ENCODE data around the gene CHIT1.
A peak's percentile ranks its signal among the peaks of the same experiment; 100 is the strongest.

The CHIT1 gene

GRCh38 chr1:203229471-203230135 lies at the start of gene CHIT1:
Gene CHIT1, minus strand, starts transcription at chr1:203229673. Its CDS starts 37 bp downstream, at chr1:203229636.
- no peak for DNase-seq
- TF ChIP-seq GATA1 (IDR thresholded peaks at IDR 0.05; ENCODE audit: low read depth, low read length) = no peak
- TF ChIP-seq POLR2A (IDR thresholded peaks at IDR 0.05; ENCODE audit: low read length) = no peak

- TF ChIP-seq POLR2A (IDR thresholded peaks at IDR 0.05; ENCODE audit: low read length) = no peak
- TF ChIP-seq GATA1 (IDR thresholded peaks at IDR 0.05; ENCODE audit: low read depth, low read length) = no peak
- no peak for DNase-seq
These were observed 49.5 kb upstream of the CHIT1 start for GRCh38 chr1:203278885-203279406.

GRCh38 chr1:203278082-203278884 lies 48.8 kb upstream of the CHIT1 start:
- DNase-seq = no peak
- TF ChIP-seq POLR2A (IDR thresholded peaks at IDR 0.05; ENCODE audit: low read length) = no peak
- TF ChIP-seq GATA1 (IDR thresholded peaks at IDR 0.05; ENCODE audit: low read depth, low read length) = no peak

GRCh38 chr1:203276916-203277545 lies 47.6 kb upstream of the CHIT1 start:
- no peak for DNase-seq
- TF ChIP-seq GATA1 (IDR thresholded peaks at IDR 0.05; ENCODE audit: low read depth, low read length) (no peak), POLR2A (IDR thresholded peaks at IDR 0.05; ENCODE audit: low read length) (no peak)

GRCh38 chr1:203276408-203276807 lies 46.9 kb upstream of the CHIT1 start:
- DNase-seq = no peak
- TF ChIP-seq POLR2A (IDR thresholded peaks at IDR 0.05; ENCODE audit: low read length) (no peak), GATA1 (IDR thresholded peaks at IDR 0.05; ENCODE audit: low read depth, low read length) (no peak)

- no peak for DNase-seq
- no peak for TF ChIP-seq POLR2A (IDR thresholded peaks at IDR 0.05; ENCODE audit: low read length)
These were observed 46.3 kb upstream of the CHIT1 start for GRCh38 chr1:203275656-203276272.

GRCh38 chr1:203274603-203275381 lies 45.3 kb upstream of the CHIT1 start:
- TF ChIP-seq GATA1 (IDR thresholded peaks at IDR 0.05; ENCODE audit: low read depth, low read length) = no peak
- no peak for TF ChIP-seq POLR2A (IDR thresholded peaks at IDR 0.05; ENCODE audit: low read length)
- no peak for DNase-seq

- no peak for DNase-seq
These were observed 44.6 kb upstream of the CHIT1 start for GRCh38 chr1:203273869-203274602.

GRCh38 chr1:203273206-203273868 lies 43.9 kb upstream of the CHIT1 start:
- peak; percentile 80 to 92 for DNase-seq
- TF ChIP-seq POLR2A (IDR thresholded peaks at IDR 0.05; ENCODE audit: low read length) (no peak), GATA1 (IDR thresholded peaks at IDR 0.05; ENCODE audit: low read depth, low read length) (no peak)

More at GRCh38 chr1:203273869-203274602, 44.6 kb upstream of the CHIT1 start:
- TF ChIP-seq GATA1 (IDR thresholded peaks at IDR 0.05; ENCODE audit: low read depth, low read length) (no peak), POLR2A (IDR thresholded peaks at IDR 0.05; ENCODE audit: low read length) (no peak)

- no peak for DNase-seq
- no peak for TF ChIP-seq POLR2A (IDR thresholded peaks at IDR 0.05; ENCODE audit: low read length)
- TF ChIP-seq GATA1 (IDR thresholded peaks at IDR 0.05; ENCODE audit: low read depth, low read length) = no peak
These were observed 43.2 kb upstream of the CHIT1 start for GRCh38 chr1:203272633-203273205.

GRCh38 chr1:203271962-203272632 lies 42.6 kb upstream of the CHIT1 start:
- TF ChIP-seq POLR2A (IDR thresholded peaks at IDR 0.05; ENCODE audit: low read length) (no peak), GATA1 (IDR thresholded peaks at IDR 0.05; ENCODE audit: low read depth, low read length) (no peak)
- DNase-seq = no peak
